HG03159 (cell line): ENCODE results near the gene REM2.
A peak's percentile ranks its signal among the peaks of the same experiment; 100 is the strongest.
"Not testable (repeated sequence)": the region's sequence is repeated elsewhere in the genome, so short reads cannot be mapped to it uniquely, and the experiment has no call there.

Experiments
- ATAC-seq: cut with Tn5 transposase; IDR thresholded peaks from one replicate; pipeline ENCODE4 v1.9.1; 2021; ENCODE audit warnings: mild to moderate bottlenecking, moderate library complexity; ENCODE audit not compliant: unreplicated experiment

The REM2 gene

DNA sequence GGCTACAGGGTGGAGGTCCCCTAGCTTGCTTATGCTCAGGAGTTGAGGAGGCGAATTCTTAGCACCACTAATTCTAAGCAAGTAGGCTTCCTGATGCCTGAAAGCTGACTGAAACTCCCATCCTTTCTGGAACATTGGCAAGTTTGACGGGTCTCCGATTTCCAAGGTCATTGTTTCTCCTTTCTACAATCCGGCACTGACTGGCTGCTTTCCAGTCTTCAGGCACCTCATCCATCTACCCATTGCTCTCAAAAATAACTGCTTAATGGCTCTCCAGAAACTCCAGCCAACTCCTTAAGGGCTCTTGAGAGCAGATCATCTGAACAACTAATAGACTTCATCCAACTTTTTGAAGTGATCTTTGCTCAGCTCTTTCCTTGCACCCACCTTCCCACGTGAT is 13.3 kb downstream of the REM2 start:
- ATAC-seq = no peak

DNA sequence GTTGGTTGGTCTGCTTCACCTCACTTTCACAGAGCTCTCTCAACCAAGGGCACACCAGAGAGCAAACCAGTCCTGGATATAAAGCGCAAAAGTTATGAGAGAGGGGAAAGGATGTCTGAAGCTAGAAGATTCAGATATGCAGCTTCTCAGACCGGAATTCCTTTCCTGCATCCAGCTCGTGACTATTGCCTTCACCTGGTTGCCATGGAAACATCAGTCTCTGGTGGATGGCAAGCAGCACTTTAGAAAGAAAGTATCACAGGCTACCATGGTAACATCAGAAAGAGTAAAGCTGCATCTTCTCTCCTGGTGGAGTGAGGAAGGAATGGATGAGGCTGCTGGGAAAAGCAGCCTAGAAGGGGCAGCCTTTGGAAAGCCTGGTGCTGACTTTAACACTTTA is 13.7 kb downstream of the REM2 start:
- ATAC-seq = no peak

DNA sequence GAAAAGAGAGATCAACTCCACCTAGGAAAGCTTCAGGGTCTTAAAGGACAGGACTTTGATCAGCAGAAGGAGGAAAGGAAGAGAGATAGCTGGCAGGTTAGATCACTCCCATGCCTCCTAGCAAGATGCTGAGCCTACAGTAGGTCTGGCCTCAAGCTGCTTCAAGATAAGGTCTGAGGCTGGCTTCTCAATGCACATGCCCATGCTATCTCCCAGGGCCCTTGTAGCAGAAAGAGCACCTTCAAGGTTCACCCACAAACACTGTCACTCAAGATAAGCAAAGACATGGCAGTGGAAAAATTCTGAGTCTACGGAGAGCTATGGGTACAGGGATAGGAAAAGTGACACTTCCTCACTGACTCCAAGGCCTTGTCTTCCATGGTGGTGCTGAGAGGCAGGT is 14.3 kb downstream of the REM2 start:
- no peak for ATAC-seq

DNA sequence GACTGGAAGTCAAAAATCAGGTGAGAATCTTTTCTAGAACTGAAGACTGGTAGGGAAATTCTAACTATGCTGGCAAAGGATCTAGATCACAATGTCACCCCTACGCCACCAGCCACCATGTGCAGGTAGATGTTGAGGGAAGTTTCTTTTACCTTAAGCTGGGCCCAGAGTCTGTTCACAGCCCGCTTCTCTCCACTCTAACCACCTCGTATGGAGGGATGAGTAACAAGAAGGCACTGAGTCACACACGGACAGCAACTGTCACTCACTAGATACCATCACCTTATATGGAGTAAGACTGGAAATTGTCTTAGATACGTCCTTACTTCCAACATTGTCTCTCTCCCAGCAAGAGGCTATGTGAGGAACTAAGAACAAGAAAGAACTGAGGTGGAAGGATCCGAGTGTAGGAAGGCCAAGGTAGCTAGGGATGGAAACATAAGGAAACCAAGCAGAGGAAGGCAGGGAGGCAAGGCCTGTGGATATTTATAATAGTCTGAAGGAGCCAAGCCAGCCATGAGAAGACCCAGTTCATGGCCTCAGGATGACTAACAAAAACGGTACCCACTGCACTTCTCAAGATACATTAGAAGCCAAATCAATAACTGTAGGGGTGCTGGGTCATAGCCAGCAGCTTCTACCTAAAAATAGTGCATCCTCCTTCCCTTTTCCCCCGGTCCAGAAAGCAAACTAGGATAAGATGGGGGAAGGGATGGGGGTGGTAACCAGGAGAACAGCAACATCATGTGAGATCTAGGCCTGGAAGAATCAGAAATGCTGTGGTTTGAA is 15.5 kb downstream of the REM2 start:
- no peak for ATAC-seq

DNA sequence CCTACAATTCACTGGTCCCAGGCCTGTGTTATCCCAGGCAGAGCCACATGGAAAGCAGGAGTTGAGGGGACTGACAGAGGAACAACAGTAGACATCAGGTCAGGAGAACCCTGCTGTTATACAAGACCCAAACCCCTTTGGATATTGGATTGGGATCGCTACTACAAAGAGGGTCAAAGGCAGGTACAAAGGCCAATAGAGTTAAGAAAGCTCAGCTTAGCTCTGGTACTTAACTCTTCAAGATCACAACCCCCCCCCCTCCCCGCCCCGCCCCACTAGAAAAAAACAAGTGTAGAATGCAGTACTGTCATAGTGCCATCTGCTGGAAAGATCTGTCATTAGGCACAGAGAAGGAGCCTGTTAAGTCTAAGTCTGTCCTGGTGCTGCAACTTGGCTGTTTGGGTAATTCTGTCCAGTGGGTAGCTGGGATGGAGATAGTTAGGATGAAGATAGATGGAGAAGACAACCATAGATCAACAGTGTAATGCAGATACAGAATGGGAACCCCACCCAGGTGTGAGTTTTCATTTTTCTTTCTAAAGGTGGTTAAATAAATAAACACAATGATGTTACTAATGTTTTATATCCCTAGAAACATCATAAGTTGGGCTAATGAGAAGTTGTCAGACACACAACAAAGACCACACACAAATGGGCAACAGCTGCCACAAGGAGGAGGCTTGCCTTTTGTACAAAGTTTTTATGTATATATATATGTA is 17.2 kb downstream of the REM2 start:
- no peak for ATAC-seq

DNA sequence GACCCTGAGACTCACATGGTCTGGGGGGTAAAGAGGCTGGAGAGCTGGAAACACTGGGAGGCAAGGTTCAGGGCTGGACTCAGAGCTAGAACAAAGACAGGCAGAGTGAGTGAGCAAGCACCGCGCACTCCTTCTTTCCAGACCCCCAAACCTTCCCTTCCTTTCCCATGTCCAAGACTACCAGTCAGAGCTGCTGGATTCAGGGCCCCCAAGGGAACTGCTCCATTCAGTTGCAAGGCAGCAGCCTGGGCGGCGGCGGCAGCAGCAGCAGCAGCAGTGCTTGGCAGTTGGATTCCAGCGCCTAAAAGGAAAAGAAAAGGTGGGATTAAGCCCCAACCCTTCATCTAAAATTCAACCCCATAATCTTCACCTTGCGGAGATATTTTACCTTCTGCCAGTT is 18.8 kb downstream of the REM2 start:
- no peak for ATAC-seq

DNA sequence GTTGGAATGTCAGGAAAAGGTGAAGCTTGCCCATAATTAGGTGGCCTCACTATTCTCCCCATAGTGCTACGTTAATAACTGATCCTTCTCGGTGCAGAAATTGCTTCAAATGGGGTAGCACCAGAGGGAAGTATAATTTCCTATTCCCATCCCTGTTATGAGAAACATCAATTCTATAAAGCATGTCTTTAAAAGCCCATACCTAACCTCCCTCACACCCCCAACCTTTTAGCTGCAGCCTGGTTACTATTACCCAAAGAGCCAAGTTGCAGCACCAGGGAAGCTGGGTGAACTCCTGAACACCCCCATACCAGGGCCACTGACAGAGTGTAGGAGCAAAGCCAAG is 20.7 kb downstream of the REM2 start:
- ATAC-seq = no peak

DNA sequence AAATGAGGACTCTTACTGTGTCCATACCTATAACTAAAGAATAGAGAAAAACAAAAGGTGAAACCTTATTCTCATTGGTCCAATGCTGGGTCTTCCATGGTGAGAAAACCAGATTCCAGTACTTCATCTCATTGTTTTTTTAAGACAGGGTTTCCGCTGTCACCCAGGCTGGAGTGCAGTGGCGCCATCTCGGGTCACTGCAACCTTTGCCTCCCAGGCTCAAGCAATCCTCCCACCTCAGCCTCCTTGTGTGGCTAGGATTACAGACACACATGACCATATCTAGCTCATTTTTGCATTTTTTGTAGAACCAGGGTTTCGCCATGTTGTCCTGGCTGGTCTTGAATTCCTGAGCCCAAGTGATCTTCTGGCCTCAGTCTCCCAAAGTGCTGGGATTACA is 22.6 kb downstream of the REM2 start:
- no peak for ATAC-seq

DNA sequence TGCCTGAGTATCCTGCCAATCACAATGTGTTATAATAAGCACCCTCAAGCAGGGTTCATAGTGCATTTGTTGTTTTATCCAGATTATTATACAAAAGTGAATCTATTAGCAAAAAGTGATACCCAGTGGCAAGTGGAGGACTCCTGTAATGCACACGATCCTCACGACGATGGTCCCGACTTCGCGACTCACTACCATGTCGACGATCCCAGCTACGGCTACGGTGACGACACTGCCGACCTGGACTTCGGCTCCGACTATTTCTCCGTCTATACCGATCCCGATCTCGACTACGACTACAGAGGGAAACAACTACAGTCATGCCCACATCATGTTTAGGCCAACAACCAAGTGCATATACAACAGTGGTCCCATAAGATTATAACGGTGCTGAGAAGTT is 23.1 kb downstream of the REM2 start:
- no peak for ATAC-seq

DNA sequence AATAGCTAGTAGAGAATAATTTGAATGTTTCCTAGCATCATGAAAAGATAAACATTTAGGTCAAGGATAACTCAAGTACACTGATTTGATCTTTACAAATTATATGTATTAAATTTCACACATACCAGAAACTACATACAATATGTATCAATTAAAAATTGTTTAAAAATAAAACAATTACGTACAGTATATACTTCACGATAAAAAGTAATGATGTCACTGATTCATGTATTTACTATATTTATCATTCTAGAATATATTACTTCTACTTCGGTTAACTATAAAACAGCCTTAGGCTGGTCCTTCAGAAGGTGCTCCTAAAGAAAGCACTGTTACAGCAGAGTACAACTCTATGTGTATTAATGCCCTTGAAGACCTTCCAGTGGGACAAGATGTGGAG is 24.4 kb downstream of the REM2 start:
- no peak for ATAC-seq

DNA sequence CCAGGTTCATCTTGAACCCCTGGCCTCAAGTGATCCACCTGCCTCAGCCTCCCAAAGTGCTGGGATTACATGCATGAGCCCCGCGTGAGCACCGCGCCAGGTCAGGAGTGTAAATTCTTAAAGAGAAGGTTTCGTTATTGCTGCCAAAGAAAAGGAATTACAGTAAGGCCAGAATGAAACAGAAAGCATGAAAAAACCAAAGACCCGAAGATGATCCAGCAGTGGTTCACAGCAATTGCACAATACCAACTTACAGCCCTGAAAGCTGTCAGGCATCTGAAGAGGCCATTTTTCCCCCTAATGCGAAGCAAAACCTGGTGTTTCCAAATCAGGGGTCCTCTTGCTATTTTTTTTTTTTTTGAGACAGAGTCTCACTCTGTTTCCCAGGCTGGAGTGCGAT is 25.6 kb downstream of the REM2 start:
- no peak for ATAC-seq

DNA sequence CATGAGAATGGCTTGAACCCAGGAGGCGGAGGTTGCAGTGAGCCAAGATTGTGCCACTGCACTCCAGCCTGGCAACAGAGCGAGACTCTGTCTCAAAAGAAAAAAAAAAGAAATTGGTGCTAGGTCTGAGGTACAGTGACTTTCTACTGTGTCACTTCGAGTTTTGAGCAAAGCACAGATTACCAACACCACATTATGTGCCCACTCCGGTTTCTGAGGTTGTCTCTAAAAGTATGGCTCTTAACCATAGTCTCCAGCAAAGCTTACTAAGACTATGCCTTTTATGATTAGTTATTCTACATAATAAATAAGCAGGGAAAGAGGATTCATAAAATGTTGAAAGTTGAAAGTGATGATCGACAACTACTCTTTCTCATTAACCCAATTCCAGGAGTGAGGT is 27.9 kb downstream of the REM2 start:
- ATAC-seq = no peak

DNA sequence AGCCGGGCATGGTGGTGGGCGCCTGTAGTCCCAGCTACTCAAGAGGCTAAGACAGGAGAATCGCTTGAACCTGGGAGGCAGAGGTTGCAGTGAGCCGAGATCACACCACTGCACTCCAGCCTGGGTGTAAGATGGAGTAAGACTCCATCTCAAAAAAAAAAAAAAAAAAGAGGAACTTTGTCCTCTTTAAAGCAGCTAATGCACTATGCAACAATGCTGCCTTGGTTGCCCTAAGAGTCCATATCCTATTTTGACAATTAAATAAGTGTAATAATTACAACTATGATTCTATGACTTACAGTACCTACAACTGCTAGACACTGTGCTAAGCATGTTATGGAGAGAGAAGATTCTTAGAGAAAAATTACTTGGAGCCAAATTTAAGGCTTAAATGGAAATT is 31.8 kb downstream of the REM2 start:
- ATAC-seq = not testable (repeated sequence)

DNA sequence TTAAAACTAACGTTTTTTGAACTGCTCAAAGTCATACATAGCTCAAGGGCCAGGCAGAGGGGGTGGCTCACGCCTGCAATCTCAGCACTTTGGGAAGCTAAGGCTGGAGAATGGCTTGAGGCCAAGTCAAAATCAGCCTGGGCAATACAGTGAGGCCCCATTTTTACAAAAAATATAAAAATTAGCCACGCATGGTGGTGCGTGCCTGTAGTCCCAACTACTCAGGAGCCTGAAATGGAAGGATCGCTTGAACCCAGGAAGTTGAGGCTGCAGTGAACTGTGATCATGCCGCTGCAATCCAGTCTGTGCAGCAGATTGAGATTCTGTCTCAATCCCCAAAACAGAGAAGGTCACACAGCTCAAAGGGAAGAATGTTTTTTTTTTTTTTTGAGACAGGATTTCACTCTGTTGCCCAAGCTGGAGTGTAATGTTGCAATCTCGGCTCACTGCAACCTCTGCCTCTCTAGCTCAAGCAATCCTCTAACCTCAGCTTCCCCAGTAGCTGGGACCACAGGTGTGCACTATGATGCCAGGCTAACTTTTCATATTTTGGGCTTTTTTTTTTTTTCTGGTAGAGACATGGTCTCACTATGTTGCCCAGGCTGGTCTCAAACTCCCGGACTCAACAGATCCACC is 33.0 kb downstream of the REM2 start:
- no peak for ATAC-seq

DNA sequence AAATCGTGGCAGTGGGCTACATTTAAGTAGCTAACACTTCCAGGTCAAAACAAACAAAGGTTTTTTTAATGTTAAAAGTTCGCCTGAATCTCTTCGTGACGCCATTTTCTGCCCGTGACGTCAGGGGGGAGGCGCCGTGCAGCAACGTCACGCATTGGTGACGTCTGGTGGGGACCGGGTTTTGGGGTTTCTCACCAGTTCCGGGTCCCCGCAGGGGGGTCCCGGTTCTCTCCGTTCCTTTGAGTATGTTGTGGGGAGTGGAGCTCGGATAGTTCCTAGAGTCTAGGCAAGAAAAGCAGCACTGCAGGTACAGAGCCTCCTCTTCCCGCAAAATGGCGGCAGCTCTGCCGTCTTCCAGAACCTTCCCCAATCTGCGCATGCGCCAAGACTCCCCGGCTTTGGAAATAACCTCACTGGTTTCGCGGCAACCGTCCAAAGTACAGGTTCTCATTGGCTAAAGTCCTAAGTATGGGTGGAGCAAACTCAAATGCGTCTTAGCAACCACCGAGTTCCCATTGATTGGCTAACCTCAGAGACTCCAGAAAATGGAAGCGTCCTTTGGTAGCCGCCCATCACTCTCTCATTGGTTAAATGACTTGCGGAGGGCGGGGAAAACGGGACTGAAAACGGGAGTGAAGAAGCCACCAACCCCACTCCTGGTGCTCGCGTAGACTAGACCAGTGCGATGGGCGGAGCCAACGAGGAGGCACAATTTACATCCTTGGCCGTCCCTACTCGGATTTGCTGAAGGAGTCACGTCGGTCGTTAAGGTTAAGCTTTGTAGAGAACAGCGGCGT is 36.0 kb downstream of the REM2 start, which contains the start of gene RBM23:
Gene RBM23, minus strand, starts transcription at position 346 of the 797 bp plus-strand sequence.
- ATAC-seq = peak; percentile 93

DNA sequence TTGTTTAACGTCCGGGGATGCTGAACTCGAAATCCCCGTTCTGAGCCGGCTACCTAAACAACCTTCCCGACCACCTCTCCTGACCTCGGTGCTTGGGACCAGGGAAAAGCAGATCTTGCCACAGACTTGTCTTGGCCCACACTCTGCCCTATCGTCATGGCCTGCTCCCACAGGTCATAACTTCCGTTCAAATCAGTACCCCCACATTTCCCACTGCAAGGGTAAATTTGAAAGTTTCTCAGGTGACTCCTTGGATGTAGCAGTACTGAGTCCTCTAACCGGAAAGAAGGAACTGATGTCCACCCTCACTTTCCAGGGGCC is 36.5 kb downstream of the REM2 start:
- ATAC-seq = no peak

DNA sequence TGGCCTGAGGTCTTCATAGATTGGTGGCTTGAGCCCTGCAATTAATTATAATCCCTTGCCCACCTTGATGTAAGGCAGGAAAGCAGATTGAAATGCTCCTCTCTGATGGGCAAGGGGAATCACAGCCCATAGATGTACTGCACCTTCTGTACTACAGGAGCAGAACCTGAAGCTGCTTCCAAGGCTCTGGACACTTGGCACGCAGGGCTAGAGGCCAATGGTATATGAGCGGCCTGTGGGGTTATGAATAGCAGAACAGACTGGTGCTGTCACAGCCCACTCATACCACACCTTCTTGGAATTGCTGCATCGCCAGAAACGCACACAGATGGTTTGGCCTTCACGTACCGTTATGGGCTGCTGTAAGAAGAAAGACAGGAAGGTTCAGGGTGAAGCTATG is 37.7 kb downstream of the REM2 start:
- no peak for ATAC-seq

DNA sequence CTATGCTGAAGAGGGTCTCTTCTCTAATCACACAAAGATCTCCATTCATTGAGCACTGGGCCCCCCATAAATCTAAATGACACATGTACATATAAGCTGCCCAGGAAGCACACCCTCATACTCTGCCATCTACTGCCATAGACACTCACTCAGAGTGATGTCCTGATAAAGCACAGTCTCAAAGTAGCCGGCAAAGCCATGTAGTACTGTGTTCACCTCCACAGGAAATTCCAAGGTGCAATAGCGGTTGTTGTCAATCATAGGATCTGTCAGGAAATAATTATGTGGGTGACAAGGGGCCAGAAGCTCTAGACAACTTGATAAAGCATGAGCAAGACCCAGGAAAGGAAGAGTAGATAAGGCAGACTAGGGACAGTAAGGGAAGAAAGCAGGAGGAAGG is 39.3 kb downstream of the REM2 start:
- ATAC-seq = no peak

DNA sequence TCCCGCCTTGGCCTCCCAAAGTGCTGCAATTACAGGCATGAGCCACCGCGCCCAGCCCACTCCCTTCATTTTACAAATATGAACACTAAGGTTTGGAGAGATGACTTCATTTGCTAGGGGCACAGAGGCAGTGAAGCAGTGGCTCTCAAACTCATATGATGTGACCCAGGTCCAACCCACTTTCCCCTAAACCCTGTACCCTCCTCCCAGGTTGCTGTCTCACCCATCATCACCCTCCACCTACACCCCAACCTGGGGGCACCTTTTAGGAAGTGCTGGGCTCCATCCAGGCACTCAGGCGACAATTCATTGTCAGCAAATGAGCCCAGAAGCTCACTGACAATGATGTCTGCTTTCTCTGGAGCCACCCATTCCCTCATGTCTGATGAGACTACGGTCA is 40.7 kb downstream of the REM2 start:
- ATAC-seq = no peak

DNA sequence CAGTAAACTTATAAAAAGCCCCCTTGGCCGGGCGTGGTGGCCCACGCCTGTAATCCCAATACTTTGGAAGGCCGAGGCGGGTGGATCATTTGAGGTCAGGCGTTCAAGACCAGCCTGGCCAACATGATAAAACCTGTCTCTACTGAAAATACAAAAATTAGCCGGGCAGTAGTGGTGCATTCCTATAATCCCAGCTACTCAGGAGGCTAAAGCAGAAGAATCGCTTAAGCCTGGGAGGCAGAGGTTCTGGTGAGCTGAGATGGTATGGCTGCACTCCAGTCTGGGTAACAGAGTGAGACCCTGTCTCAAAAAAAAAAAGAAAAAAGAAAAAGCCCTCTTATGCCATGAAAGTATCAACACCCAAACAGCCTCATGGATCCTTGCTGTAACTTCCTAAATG is 42.5 kb downstream of the REM2 start:
- ATAC-seq = no peak

DNA sequence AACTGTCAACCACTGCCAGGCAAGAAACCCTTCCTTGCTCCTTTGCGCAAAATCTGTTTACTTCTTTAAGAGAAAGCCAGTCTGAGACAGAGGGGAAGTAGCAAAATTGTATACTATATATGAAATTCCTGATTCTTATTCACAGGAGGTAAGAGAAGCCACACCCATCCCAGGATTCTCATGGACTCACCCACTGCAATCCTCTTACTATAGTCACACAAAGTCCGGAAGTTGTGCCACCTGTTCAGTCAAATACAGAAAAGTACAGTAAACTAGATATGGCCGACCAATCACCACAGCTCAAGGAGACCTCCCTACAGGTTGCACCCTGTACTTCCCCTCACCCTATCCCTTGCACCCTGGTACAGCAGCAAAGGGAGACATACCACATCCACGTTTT is 43.3 kb downstream of the REM2 start:
- ATAC-seq = no peak
